AG10803 (cell line): ENCODE data around the gene YAP1.

Experiments
- DNase-seq: peaks from one replicate; pipeline ENCODE4 v3.0.0; 2010; ENCODE audit warnings: low read depth
- H3K4me3 ChIP-seq: 2 replicates; pipeline ENCODE4 v1.5.1; 2011; ENCODE audit warnings: mild to moderate bottlenecking, low read length, control low read depth
- CTCF ChIP-seq: conservative IDR thresholded peaks from 2 replicates; pipeline ENCODE4 v1.5.1; 2011; ENCODE audit warnings: mild to moderate bottlenecking, low read length, control low read depth, inconsistent platforms

The YAP1 gene

GRCh38 chr11:102157219-102157618 lies 47.0 kb downstream of the YAP1 start:
- H3K4me3 ChIP-seq = no peak overlapping the region
- no peak for TF ChIP-seq CTCF
- peak; percentile 54 for DNase-seq

GRCh38 chr11:102158164-102158735 lies 48.0 kb downstream of the YAP1 start:
- DNase-seq = no peak
- no peak for TF ChIP-seq CTCF
- H3K4me3 ChIP-seq = no peak overlapping the region

GRCh38 chr11:102163368-102163767 lies 53.1 kb downstream of the YAP1 start:
- TF ChIP-seq CTCF = no peak
- no peak for DNase-seq
- H3K4me3 ChIP-seq = no peak overlapping the region

GRCh38 chr11:102166175-102167064 lies 56.2 kb downstream of the YAP1 start:
- TF ChIP-seq CTCF = no peak
- no peak for DNase-seq
- H3K4me3 ChIP-seq = no peak overlapping the region

GRCh38 chr11:102168481-102168880 lies 58.2 kb downstream of the YAP1 start:
- DNase-seq = peak; percentile 21
- TF ChIP-seq CTCF = no peak
- no peak overlapping the region for H3K4me3 ChIP-seq

GRCh38 chr11:102171101-102171500 lies 60.9 kb downstream of the YAP1 start:
- no peak for TF ChIP-seq CTCF
- no peak overlapping the region for H3K4me3 ChIP-seq
- DNase-seq = peak; percentile 79

GRCh38 chr11:102172127-102172848 lies 62.0 kb downstream of the YAP1 start:
- no peak for TF ChIP-seq CTCF
- H3K4me3 ChIP-seq = no peak overlapping the region
- peak; percentile 81 for DNase-seq
